Neural cell (in vitro differentiated cells): ENCODE data around the gene CENPVL1. TPM values are rescaled to one million over a fixed set of nuclear protein-coding genes. Genes with fewer than 3 reads are reported as not detected.

Experiments used
- H2AFZ ChIP-seq: fragments of 200-600, 300-800 bp; sonication (generic), shearing (Covaris generic); 2 replicates; pipeline ENCODE4 v1.6.0; 2014; ENCODE audit warnings: low read depth, mild to moderate bottlenecking, antibody characterized with exemption, low read length, moderate library complexity
- H3F3A ChIP-seq: fragments of 200-600 bp; shearing (Covaris generic); 2 replicates; pipeline ENCODE4 v1.6.1; 2016; ENCODE audit warnings: mild to moderate bottlenecking, moderate library complexity, mixed read lengths, antibody characterized with exemption, low read length; ENCODE audit not compliant: insufficient read depth, poor library complexity, severe bottlenecking
- H3K27ac ChIP-seq: fragments of 200-600, 300-800 bp; sonication (generic), shearing (Covaris generic); 2 replicates; pipeline ENCODE4 v1.5.1; 2014; ENCODE audit warnings: mild to moderate bottlenecking, low read length, moderate library complexity
- H3K27me3 ChIP-seq: fragments of 300-800, 200-600 bp; sonication (generic), shearing (Covaris generic); 2 replicates; pipeline ENCODE4 v1.6.0; 2014; ENCODE audit warnings: mild to moderate bottlenecking, low read depth, low read length, moderate library complexity; ENCODE audit not compliant: insufficient read depth
- H3K36me3 ChIP-seq: fragments of 300-800, 200-600 bp; sonication (generic), shearing (Covaris generic); 2 replicates; pipeline ENCODE4 v1.5.1; 2014; ENCODE audit warnings: mild to moderate bottlenecking, antibody characterized with exemption, low read length, moderate library complexity; ENCODE audit not compliant: insufficient read depth
- H3K4me2 ChIP-seq: fragments of 300-800, 200-600 bp; sonication (generic), shearing (Covaris generic); 2 replicates; pipeline ENCODE4 v1.6.0; 2014; ENCODE audit warnings: mild to moderate bottlenecking, low read length
- H3K4me3 ChIP-seq: fragments of 300-800, 200-600 bp; sonication (generic), shearing (Covaris generic); 2 replicates; pipeline ENCODE4 v1.5.1; 2014; ENCODE audit warnings: mild to moderate bottlenecking, low read length, moderate library complexity
- H3K79me2 ChIP-seq: fragments of 200-600 bp; shearing (Covaris generic); replicated peaks from 2 replicates; pipeline ENCODE4 v1.6.0; 2014; ENCODE audit warnings: mild to moderate bottlenecking, low read length, moderate library complexity; ENCODE audit not compliant: insufficient read depth
- H3K9ac ChIP-seq: fragments of 300-800, 200-600 bp; sonication (generic), shearing (Covaris generic); 2 replicates; pipeline ENCODE4 v1.6.1; 2016; ENCODE audit warnings: mild to moderate bottlenecking, low read length, mixed read lengths
- H3K9me2 ChIP-seq: fragments of 200-600 bp; shearing (Covaris generic); 2 replicates; pipeline ENCODE4 v1.6.1; 2016; ENCODE audit warnings: mild to moderate bottlenecking, low read length, mixed read lengths; ENCODE audit not compliant: insufficient read depth
- H3K9me3 ChIP-seq: fragments of 200-600, 300-800 bp; sonication (generic), shearing (Covaris generic); 2 replicates; pipeline ENCODE4 v1.6.1; 2016; ENCODE audit warnings: mild to moderate bottlenecking, mixed run types, low read length, moderate library complexity, mixed read lengths
- H4K20me1 ChIP-seq: fragments of 200-600 bp; shearing (Covaris generic); 2 replicates; pipeline ENCODE4 v1.6.1; 2016; ENCODE audit warnings: mild to moderate bottlenecking, mixed run types; ENCODE audit not compliant: insufficient read depth
- CTCF ChIP-seq: fragments of 450-650 bp; IDR thresholded peaks from 2 replicates; pipeline ENCODE4 v1.5.1; 2014; ENCODE audit warnings: antibody characterized with exemption, mild to moderate bottlenecking, moderate library complexity; ENCODE audit not compliant: poor library complexity, severe bottlenecking
- EP300 ChIP-seq: fragments of 450-650 bp; conservative IDR thresholded peaks from 2 replicates; pipeline ENCODE4 v1.6.1; 2014; ENCODE audit warnings: antibody characterized with exemption, mild to moderate bottlenecking, moderate library complexity; ENCODE audit not compliant: poor library complexity, severe bottlenecking
- EZH2 ChIP-seq: fragments of 200-600, 300-800 bp; shearing (Covaris generic), sonication (generic); IDR thresholded peaks from 2 replicates; pipeline ENCODE4 v1.6.1; 2014; ENCODE audit warnings: antibody characterized with exemption, low read length, borderline replicate concordance, mild to moderate bottlenecking; ENCODE audit not compliant: insufficient read depth, poor library complexity, severe bottlenecking
- MXI1 ChIP-seq: fragments of 450-650 bp; conservative IDR thresholded peaks from 2 replicates; pipeline ENCODE4 v1.6.1; 2014; ENCODE audit warnings: antibody characterized with exemption, mild to moderate bottlenecking; ENCODE audit not compliant: poor library complexity, severe bottlenecking
- POLR2AphosphoS5 ChIP-seq: IDR thresholded peaks from 2 replicates; pipeline ENCODE4 v1.6.1; 2012
- RAD21 ChIP-seq: fragments of 450-650 bp; conservative IDR thresholded peaks from 2 replicates; pipeline ENCODE4 v1.6.1; 2014; ENCODE audit warnings: antibody characterized with exemption, mild to moderate bottlenecking, moderate library complexity
- REST ChIP-seq: IDR thresholded peaks from 2 replicates; pipeline ENCODE4 v1.6.1; 2012; ENCODE audit warnings: borderline replicate concordance
- SMC3 ChIP-seq: fragments of 450-650 bp; conservative IDR thresholded peaks from 2 replicates; pipeline ENCODE4 v1.6.1; 2014; ENCODE audit warnings: antibody characterized with exemption, mild to moderate bottlenecking, moderate library complexity; ENCODE audit not compliant: poor library complexity
- TAF1 ChIP-seq: IDR thresholded peaks from 2 replicates; pipeline ENCODE4 v1.6.1; 2012; ENCODE audit warnings: low read depth
- polyA plus RNA-seq: library from polyadenylated mRNA; depleted of rRNA; stranded (reverse); fragments of >200 nt; gene quantifications from 2 replicates; pipeline ENCODE4 v1.2.3, GENCODE V29; 2014

CENPVL1 gene
- polyA plus RNA-seq, 1 donor from 2014 or later: 3.2 TPM

DNA sequence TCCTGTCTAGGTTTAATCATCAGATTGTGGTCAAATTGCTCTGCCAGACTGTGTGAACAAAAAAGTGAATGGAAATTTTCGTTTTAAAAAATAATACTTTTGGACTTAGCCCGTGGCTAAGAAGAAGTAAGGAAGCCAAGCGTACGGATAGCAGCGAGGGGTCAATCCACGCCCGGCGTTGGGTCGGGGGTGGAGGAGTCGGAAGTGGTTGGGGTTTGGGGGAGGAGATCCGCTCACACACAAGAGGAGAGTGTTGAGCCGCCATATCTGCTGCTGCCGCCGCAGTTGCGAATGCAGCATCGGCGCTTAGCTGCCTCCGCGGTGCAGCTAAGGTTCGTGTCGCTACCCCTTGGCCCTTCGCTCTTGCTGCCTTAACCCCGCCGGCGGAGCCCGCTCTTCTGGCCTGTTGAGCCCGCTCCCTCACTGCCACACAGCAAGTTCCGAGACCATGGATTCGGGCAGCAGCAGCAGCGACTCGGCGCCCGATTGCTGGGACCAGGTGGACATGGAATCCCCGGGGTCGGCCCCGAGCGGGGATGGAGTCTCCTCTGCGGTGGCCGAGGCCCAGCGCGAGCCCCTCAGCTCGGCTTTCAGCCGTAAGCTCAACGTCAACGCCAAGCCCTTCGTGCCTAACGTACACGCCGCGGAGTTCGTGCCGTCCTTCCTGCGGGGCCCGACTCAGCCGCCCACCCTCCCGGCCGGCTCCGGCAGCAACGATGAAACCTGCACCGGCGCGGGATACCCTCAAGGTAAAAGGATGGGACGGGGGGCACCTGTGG, 33.1 kb downstream of the CENPVL1 start, which contains the start of gene GSPT2:
Gene GSPT2 (plus strand): TSS at position 264 of the 779 bp plus-strand sequence. CDS start 185 bp downstream, at position 449.
- Histone ChIP-seq H3K9me2 (no peaks in the 10 kb centered on the region), H4K20me1 (no peaks in the 10 kb centered on the region), H3K9ac (peak within 1 kb of the TSS; percentile 93), H2AFZ (no peak within 1 kb of the TSS), H3K27me3 (no peaks in the 10 kb centered on the region), H3K79me2 (peaks cover 45% of the 10 kb centered on the region), H3K4me3 (peak within 1 kb of the TSS; percentile 88), H3K9me3 (no peaks in the 10 kb centered on the region), H3K4me2 (peak within 1 kb of the TSS; percentile 70), H3K27ac (peak within 1 kb of the TSS; percentile 88), H3K36me3 (no peaks in the 10 kb centered on the region), H3F3A (no peaks in the 10 kb centered on the region)
- TF ChIP-seq POLR2AphosphoS5: peak; percentile 82
- no peak for TF ChIP-seq CTCF
- peak; percentile 45 for TF ChIP-seq MXI1
- TF ChIP-seq TAF1: peak; percentile 73
- TF ChIP-seq SMC3: peak; percentile 19
- TF ChIP-seq REST: peak; percentile 65

DNA sequence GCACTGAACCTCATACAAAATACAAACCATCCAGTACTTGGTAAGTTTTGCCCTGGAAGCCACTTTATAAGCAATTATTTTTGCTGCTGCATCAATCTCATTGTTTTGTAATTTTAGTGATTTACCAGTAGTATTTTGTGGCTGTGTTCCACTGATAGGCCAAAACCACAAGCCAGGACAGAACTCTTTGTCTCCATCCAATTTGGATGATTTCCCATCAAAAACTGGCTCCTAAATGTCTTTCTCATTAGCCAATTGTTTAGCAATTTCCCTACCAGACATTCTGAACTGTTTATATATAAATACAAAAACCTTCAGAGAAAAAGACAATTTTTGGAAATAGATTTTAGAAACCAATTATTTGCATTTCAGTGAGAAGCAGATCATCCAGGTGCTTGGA, 37.4 kb downstream of the CENPVL1 start:
- TF ChIP-seq CTCF (no peak), REST (no peak), MXI1 (no peak), TAF1 (no peak), EZH2 (no peak), RAD21 (no peak), POLR2AphosphoS5 (no peak), EP300 (no peak), SMC3 (no peak)
- H3K79me2 ChIP-seq: peaks cover 37% of the 10 kb centered on the region
- no peaks in the 10 kb centered on the region for H3K9me3 ChIP-seq

More for the DNA sequence above, 37.4 kb downstream of the CENPVL1 start:
- no peaks in the 10 kb centered on the region for H3K9me2 ChIP-seq
- H4K20me1 ChIP-seq: no peaks in the 10 kb centered on the region
- H3K36me3 ChIP-seq: no peaks in the 10 kb centered on the region
- H3K27me3 ChIP-seq: no peaks in the 10 kb centered on the region
- peak overlapping the region; percentile 88 for H3K4me3 ChIP-seq
- no peak overlapping the region for H3K27ac ChIP-seq
- H3K4me2 ChIP-seq: no peak overlapping the region
- no peak overlapping the region for H2AFZ ChIP-seq
- H3F3A ChIP-seq: no peaks in the 10 kb centered on the region
- H3K9ac ChIP-seq: no peak overlapping the region
